ENCODE measurements around the gene NOBOX.
"Not testable (repeated sequence)": the region's sequence is repeated elsewhere in the genome, so short reads cannot be mapped to it uniquely, and the experiment has no call there.

NOBOX gene

DNA sequence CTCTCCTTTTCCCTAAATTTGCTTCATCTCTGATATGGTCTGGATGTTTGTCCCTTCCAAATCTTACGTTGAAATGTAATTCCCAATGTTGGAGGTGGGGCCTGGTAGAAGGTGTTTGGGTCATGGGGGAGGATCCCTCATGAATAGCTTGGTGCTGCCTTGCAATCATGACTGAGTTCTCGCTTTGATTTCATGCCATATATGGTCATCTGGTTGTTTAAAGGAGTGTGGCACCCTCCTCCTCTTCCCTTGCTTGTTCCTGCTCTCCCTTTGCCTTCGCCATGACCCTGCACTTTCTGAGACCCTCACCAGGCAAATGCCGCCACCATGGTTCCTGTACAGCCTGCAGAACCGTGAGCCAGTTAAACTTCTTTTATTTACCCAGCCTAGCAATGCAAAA, 14.5 kb downstream of the NOBOX start:
- no peak for DNase-seq (ENCODE audit: extremely low spot score)
- TF ChIP-seq, protein P1, sequence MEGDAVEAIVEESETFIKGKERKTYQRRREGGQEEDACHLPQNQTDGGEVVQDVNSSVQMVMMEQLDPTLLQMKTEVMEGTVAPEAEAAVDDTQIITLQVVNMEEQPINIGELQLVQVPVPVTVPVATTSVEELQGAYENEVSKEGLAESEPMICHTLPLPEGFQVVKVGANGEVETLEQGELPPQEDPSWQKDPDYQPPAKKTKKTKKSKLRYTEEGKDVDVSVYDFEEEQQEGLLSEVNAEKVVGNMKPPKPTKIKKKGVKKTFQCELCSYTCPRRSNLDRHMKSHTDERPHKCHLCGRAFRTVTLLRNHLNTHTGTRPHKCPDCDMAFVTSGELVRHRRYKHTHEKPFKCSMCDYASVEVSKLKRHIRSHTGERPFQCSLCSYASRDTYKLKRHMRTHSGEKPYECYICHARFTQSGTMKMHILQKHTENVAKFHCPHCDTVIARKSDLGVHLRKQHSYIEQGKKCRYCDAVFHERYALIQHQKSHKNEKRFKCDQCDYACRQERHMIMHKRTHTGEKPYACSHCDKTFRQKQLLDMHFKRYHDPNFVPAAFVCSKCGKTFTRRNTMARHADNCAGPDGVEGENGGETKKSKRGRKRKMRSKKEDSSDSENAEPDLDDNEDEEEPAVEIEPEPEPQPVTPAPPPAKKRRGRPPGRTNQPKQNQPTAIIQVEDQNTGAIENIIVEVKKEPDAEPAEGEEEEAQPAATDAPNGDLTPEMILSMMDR (IDR thresholded peaks at IDR 0.05; ENCODE audit: control extremely low read depth, extremely low read depth, low read depth, missing control alignments): no peak
- CTCF ChIA-PET: no interaction called here
- POLR2A ChIA-PET: no interaction called here

DNA sequence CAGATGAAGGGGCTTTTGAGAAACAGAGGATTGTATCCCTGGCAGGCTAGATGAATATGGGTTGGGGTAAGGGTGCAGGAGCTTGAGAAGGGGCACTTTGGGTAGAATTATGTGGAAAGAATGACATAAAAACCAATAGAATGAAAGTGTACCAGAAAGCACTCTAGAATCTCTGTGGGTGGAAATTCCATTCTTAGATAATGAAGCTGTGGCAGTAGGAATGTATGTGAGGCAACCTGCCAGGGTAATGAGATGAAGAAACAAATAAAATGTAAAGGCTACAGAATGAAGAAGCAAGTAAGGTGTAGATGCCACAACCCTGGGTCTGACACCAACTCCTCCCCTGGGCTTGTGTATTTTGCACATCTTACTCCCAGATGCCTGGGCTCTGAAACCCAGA, 16.8 kb downstream of the NOBOX start:
- no peak for DNase-seq (ENCODE audit: extremely low spot score)
- TF ChIP-seq, protein P1 (IDR thresholded peaks at IDR 0.05; ENCODE audit: control extremely low read depth, extremely low read depth, low read depth, missing control alignments): no peak
- ChIA-PET CTCF (interaction anchor here (1.5 kb wide), 1 partner anchor 11 kb away, joined by 5 read pairs; no protein-coding TSS in a partner anchor), POLR2A (no interaction called here)

DNA sequence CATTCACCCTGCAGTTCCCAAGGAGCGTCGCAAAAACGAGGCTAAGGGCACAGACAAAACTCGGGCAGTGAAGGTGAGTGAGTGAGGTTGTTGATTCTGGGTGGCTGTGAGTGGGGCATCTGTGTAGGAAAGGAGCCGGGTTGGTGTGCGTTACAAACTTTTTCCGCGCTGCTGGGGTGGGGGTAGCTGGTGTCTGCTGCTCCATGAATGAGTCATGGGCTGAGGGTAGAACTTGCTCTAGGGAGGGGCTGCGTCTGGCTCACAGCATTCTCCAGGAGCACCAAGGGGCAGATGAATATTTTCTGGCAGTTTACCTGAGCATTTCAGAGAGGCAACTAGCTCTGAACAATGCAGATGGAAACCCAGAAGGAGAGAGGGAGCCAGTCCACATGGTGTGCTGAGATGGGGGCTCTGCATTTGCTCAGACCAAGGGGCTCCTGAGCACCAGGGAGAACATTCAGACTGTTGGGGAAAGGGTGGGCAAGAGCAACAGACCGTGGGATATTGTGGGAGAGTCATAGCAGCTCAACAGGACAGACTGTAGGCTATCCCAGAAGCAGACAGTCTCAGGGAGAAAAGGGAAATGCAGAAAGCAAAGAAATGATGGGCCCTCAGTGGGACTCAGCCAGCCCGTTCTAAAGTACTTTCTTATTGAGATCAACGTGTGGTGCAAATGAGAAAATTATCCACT, 18.8 kb downstream of the NOBOX start:
- no peak for DNase-seq (ENCODE audit: extremely low spot score)
- TF ChIP-seq, protein P1 (IDR thresholded peaks at IDR 0.05; ENCODE audit: control extremely low read depth, extremely low read depth, low read depth, missing control alignments): no peak
- ChIA-PET POLR2A (no interaction called here), CTCF (interaction anchor here (0.7 to 1.7 kb wide), 3 partner anchors 9 to 208 kb away, joined by 3 to 8 read pairs (median 3); no protein-coding TSS in a partner anchor)

DNA sequence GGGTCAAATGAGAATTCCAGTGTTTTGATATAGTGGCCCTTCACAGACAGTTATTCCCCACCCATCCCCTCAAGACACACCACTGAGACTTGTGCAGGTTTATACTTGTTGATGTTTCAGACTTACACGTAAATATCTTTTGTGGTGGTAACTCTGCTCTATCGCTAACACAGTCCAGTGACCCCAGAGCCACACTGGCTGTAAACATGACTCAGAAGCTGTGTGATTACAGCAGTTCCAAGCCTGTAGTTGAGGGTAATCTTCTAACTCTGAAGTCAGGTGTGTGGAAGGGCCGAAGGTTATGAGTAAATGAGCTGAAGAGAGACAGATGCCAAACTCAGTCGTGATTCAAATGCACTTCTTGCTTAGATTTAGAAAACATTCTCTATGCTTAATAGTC, 19.4 kb downstream of the NOBOX start:
- ChIA-PET POLR2A (no interaction called here), CTCF (interaction anchor here (0.7 to 1.7 kb wide), 2 partner anchors 9 to 207 kb away, joined by 3 to 8 read pairs; no protein-coding TSS in a partner anchor)
- DNase-seq (ENCODE audit: extremely low spot score): no peak
- TF ChIP-seq, protein P1 (IDR thresholded peaks at IDR 0.05; ENCODE audit: control extremely low read depth, extremely low read depth, low read depth, missing control alignments): no peak

DNA sequence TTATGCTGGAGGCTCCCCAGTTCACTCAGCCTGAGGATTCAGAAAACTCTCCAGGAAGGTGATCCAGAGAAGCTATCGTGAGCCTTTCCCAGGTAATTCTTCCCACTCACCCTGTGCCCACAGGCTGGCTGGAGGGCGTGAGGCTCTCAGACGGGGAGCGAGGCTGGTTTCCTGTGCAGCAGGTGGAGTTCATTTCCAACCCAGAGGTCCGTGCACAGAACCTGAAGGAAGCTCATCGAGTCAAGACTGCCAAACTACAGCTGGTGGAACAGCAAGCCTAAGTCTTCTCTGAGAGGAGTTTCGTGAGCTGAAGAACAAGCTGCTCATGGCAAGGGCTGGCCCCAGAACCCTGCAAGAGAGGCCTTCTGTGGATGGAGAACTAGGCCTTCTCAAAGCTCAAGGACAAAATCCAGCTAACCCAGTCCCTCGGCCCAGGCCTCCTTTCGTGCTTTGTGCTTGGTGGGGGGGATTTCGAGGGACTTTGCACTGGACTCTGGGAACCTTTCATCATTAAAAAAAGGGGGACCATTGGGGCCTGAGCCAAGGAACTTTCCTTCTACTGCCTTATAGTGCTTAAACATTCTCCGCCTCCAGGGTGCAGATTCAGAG, 23.6 kb downstream of the NOBOX start:
- TF ChIP-seq, protein P1 (IDR thresholded peaks at IDR 0.05; ENCODE audit: control extremely low read depth, extremely low read depth, low read depth, missing control alignments): no peak
- ChIA-PET CTCF (interaction anchor here (3.7 kb wide), 1 partner anchor 11 kb away, joined by 17 read pairs; no protein-coding TSS in a partner anchor), POLR2A (no interaction called here)
- no peak for DNase-seq (ENCODE audit: extremely low spot score)

DNA sequence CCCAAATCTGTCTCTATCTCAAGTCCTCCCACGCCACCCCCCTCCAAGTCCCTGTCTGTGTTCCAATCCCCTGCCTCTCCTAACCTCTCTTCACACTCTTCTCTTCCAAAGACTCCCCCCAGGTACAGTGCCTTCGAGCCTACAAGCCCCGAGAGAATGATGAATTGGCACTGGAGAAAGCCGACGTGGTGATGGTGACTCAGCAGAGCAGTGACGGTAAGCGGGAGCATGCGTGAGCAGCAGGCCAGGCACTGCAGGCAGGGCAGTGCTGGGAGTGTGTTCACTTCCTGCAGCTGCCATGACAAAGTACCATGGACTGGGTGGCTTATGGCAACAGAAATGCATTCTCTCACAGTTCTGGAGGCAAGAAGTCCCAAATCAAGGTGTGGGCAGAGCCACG, 24.8 kb downstream of the NOBOX start:
- TF ChIP-seq, protein P1 (IDR thresholded peaks at IDR 0.05; ENCODE audit: control extremely low read depth, extremely low read depth, low read depth, missing control alignments): no peak
- CTCF ChIA-PET: interaction anchor here (3.7 kb wide), 1 partner anchor 13 kb away, joined by 17 read pairs; no protein-coding TSS in a partner anchor
- DNase-seq (ENCODE audit: extremely low spot score): no peak
- POLR2A ChIA-PET: no interaction called here

DNA sequence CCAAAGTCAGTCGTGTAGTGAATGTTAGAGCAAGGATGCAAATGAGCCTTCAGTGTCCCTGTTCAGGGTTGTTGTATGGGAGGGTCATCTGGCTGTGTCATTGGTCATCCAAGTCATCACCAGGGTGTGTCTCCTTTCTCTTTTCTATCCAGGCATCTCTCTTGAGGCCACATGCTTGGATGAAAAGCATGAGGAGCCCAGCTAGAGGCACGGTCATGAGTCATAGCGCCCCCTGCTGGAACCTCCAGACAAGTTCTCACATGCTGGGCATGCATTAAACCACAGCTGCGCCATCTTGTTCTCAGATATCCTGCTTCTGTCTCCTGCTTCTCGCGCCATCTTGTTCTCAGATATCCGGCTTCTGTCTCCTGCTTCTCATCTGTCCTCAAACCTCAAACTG, 34.3 kb downstream of the NOBOX start:
- POLR2A ChIA-PET; DNase-seq (ENCODE audit: extremely low spot score); CTCF ChIA-PET: not testable (repeated sequence)

DNA sequence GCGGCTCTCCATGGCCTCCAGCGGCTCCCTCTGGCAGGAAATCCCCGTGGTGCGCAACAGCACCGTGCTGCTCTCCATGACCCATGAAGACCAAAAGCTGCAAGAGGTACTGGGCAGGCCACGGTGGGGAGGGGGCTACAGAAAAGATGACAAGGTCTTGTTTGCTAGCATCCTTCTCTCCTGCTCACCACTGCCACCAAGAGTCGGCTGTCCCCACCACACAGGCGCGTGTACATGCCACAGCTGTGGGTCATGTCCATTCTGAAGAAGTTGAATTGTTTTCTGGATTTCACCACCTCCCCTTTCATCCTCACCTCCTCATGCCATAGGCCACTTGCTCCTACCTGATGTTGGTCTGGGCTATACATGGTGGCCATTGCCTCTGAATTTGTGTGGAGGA, 36.2 kb downstream of the NOBOX start:
- POLR2A ChIA-PET; CTCF ChIA-PET; DNase-seq (ENCODE audit: extremely low spot score): not testable (repeated sequence)

DNA sequence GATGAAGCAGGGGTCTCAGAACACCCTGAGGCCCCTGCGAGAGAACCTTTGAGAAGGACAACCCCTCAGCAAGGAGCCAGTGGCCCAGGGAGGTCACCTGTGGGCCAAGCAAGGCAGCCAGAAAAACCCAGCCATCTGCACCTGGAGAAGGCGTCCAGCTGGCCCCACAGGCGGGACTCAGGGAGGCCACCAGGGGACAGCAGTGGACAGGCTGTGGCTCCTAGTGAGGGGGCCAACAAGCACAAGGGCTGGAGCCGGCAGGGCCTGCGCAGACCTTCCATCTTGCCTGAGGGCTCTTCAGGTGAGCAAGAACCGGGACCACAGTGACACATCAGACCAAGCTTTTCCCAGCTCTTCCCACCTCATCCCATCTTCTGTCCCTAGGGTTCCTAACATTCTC, 38.0 kb downstream of the NOBOX start:
- CTCF ChIA-PET; POLR2A ChIA-PET; DNase-seq (ENCODE audit: extremely low spot score): not testable (repeated sequence)

DNA sequence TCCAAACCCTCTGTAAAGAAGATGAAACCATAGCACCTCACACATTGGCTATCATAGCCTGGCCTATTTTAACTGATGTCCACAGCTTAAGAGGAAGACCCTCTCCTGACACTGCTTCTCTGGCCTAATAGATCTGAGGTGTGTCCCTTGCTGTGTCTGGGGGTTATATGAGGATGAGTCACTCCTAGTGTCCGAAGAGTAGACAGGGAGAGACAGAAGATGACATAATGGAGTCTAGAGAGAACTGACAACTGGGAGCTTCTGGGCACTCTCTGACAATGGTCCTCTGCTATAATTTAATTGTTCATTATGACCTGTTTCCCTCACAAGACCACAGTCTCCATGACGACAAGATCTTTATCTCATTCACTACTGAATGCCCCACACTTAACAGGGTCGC, 41.4 kb downstream of the NOBOX start:
- POLR2A ChIA-PET; DNase-seq (ENCODE audit: extremely low spot score); CTCF ChIA-PET: not testable (repeated sequence)

DNA sequence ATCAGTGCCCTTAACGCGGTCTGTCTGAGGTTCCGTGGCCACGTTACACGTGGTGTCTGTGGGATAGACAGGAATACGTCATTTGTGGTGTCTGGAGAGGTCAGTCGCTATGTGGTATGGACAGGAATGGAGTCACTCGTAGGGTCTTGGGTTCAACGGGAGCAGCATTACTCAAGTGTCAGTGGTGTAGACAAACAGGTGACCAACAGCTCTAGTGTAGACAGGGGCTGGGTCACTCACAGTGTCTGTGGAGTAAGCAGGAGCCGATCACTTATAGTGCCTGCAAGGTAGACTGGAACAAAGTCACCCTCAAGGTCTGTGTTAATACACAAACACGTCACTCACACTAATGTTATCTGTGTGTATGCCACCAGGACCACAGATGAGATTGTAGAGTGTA, 46.6 kb downstream of the NOBOX start:
- POLR2A ChIA-PET; DNase-seq (ENCODE audit: extremely low spot score); CTCF ChIA-PET: not testable (repeated sequence)

Measured in GM10248 (cell line).